Ovary (tissue), 9 donors: ENCODE measurements around the gene NUDT1. TPM values are rescaled to one million over a fixed set of nuclear protein-coding genes. Genes with fewer than 3 reads are reported as not detected.

ENCODE experiments used
- DNase-seq, 5 donors: peaks; one replicate each; pipeline ENCODE4 v3.0.0-alpha.2; 2019 to 2020
- H3K27ac ChIP-seq, 2 donors: fragments of 200-600 bp; one replicate each; pipeline versions ENCODE4 v1.5.1 to v1.8.0; 2019 to 2022
- H3K27me3 ChIP-seq: fragments of 200-600 bp; one replicate; pipeline ENCODE4 v1.8.0; 2022
- H3K36me3 ChIP-seq: fragments of 200-600 bp; sonication (generic); one replicate; pipeline ENCODE4 v1.5.1; 2019
- H3K4me1 ChIP-seq: one replicate; pipeline ENCODE4 v1.8.1; 2013; ENCODE audit warnings: mild to moderate bottlenecking, moderate library complexity; ENCODE audit not compliant: insufficient read depth
- H3K4me3 ChIP-seq: fragments of 200-600 bp; sonication (generic); one replicate; pipeline ENCODE4 v1.5.1; 2017
- H3K9me3 ChIP-seq, 2 donors: fragments of 200-600 bp in 1 of 2; sonication (generic) in 1 of 2; one replicate each; pipeline versions ENCODE4 v1.5.1 to v1.8.1; 2013 to 2019; ENCODE audit warnings: mild to moderate bottlenecking in 1 of 2, moderate library complexity in 1 of 2
- CTCF ChIP-seq, 3 donors: fragments of 450-650 bp in 2 of 3; fragments of 200-600 bp in 1 of 3; IDR thresholded peaks; one replicate each; pipeline versions ENCODE4 v1.5.1 to v1.8.0; 2016 to 2022; ENCODE audit warnings: antibody characterized with exemption in 3 of 3, mild to moderate bottlenecking in 1 of 3
- EP300 ChIP-seq: sonication (generic); formaldehyde crosslinking; IDR thresholded peaks from one replicate; pipeline ENCODE4 v1.6.1; 2017; ENCODE audit warnings: antibody characterized with exemption
- POLR2A ChIP-seq: fragments of 450-650 bp; IDR thresholded peaks from one replicate; pipeline ENCODE4 v1.6.1; 2017; ENCODE audit warnings: antibody characterized with exemption, mild to moderate bottlenecking, moderate library complexity
- WGBS, 3 donors: extraction: QIAGEN DNeasy Blood & Tissue Kit in 1 of 3; methylation state at CpG; one replicate each; pipeline versions ENCODE4 v1.1.5 to v1.1.7; 2013 to 2017; 5-methylcytosine and 5-hydroxymethylcytosine counted together
- intact Hi-C, 4 donors: fragments of 100-400 bp; cut with DNase I; formaldehyde crosslinking; loops; one replicate each; pipeline versions ENCODE4 v1.11.0 to v1.15.1; 2022 to 2023
- polyA plus RNA-seq, 2 donors: library from polyadenylated mRNA; stranded (reverse); fragments of 200-250 nt in 1 of 2; fragments of 350-450 nt in 1 of 2; fragmentation: Illumina TruSeq in 1 of 2; extraction: RNeasy Lipid Tissue Mini Kit (QIAGEN cat#74804) in 1 of 2; gene quantifications; one replicate each; pipeline ENCODE4 v1.2.3, GENCODE V29; 2013 to 2014
- total RNA-seq, 7 donors: library from RNA; depleted of rRNA in 2 of 7; stranded (reverse); fragments of >200 nt in 2 of 7; fragmentation: NEBNext Ultra II Directional in 3 of 7; extraction: Animal tissue kit (Norgen Biotek cat#: 25700) in 3 of 7; gene quantifications; one replicate each; pipeline versions ENCODE4 v1.1.0 to v1.2.4, GENCODE V29; 2016 to 2023
- donor health status: DM: no; HTN: no; CAD: no; lungs with moderate emphysema.
- donor health status: DM: no; HTN: no; CAD: no.
- donor health status: Bipolar disorder and iron deficiency.
- donor health status: DM: yes; HTN: yes; CAD: no.
- donor health status: DM: no; HTN: no; CAD: no.
- donor health status: DM: yes; HTN: yes; CAD: no.

NUDT1 gene
- total and polyA plus RNA-seq, 9 donors = 2.3 to 15.6 (median 9.1) TPM

GRCh38 chr7:2281541-2281940 is 39.5 kb downstream of the NUDT1 start:
- peak overlapping the region; percentile 13 to 53 for H3K27ac ChIP-seq
- H3K4me1 ChIP-seq = peaks cover 11% of the 10 kb centered on the region
- peak; percentile 52 to 67 (median 64) for DNase-seq
- no peak overlapping the region for H3K4me3 ChIP-seq
- TF ChIP-seq EP300 = no peak
- TF ChIP-seq POLR2A = no peak
- no peak for TF ChIP-seq CTCF (IDR thresholded peaks at IDR 0.05)
- H3K9me3 ChIP-seq = no peaks in the 10 kb centered on the region
- WGBS, 3 donors = 8 to 11% (median 11%) methylated on average over 9 of the region's 9 CpGs
- intact Hi-C loops = no loop called here
- H3K27me3 ChIP-seq = no peaks in the 10 kb centered on the region
- H3K36me3 ChIP-seq = no peaks in the 10 kb centered on the region

GRCh38 chr7:2282185-2282751 is 40.2 kb downstream of the NUDT1 start:
- Histone ChIP-seq H3K9me3 (no peaks in the 10 kb centered on the region), H3K27ac (peak overlapping the region in 1 of 2 donors; percentile 53), H3K4me3 (no peak overlapping the region), H3K36me3 (no peaks in the 10 kb centered on the region), H3K27me3 (no peaks in the 10 kb centered on the region), H3K4me1 (peaks cover 11% of the 10 kb centered on the region)
- no peak for DNase-seq
- intact Hi-C loops = no loop called here
- TF ChIP-seq POLR2A = no peak
- TF ChIP-seq EP300 = no peak
- no peak for TF ChIP-seq CTCF (IDR thresholded peaks at IDR 0.05)
- 57 to 63% (median 62%) methylated on average over 14 of the region's 14 CpGs for WGBS, 3 donors

GRCh38 chr7:2283074-2283473 is 41.0 kb downstream of the NUDT1 start:
- intact Hi-C loops = no loop called here
- WGBS, 3 donors = 92 to 95% (median 92%) methylated on average over 14 to 20 of the region's 20 CpGs
- TF ChIP-seq POLR2A (no peak), CTCF (IDR thresholded peaks at IDR 0.05) (no peak)

DNA sequence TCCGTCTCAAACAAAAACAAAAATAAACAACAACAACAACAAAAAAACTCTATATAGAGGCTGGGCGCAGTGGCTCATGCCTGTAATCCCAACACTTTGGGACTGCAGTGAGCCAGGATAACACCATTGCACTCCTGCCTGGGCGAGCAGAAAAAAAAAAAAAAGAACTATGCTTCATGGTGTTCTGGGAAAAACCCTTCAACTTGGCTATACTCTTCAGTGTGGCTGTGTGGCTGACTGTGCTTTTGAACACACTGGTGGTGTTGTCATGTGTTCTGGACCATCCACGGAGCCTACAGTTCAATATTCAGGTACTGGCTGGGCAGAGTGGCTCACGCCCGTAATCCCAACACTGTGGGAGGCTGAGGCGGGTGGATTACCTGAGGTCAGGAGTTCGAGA is 45.7 kb downstream of the NUDT1 start:
- 93 to 98% (median 96%) methylated on average over 8 of the region's 8 CpGs for WGBS, 3 donors
- intact Hi-C loops = no loop called here
- Histone ChIP-seq H3K27ac (no peak overlapping the region), H3K4me1 (peaks cover 3% of the 10 kb centered on the region), H3K4me3 (no peak overlapping the region), H3K27me3 (no peaks in the 10 kb centered on the region), H3K36me3 (no peaks in the 10 kb centered on the region), H3K9me3 (no peaks in the 10 kb centered on the region)
- no peak for DNase-seq
- TF ChIP-seq EP300 = no peak
- no peak for TF ChIP-seq CTCF (IDR thresholded peaks at IDR 0.05)
- TF ChIP-seq POLR2A = no peak

More at GRCh38 chr7:2283074-2283473, 41.0 kb downstream of the NUDT1 start:
- Histone ChIP-seq H3K27me3 (no peaks in the 10 kb centered on the region), H3K27ac (no peak overlapping the region), H3K4me1 (peaks cover 11% of the 10 kb centered on the region), H3K4me3 (no peak overlapping the region), H3K36me3 (no peaks in the 10 kb centered on the region), H3K9me3 (no peaks in the 10 kb centered on the region)
- no peak for DNase-seq
